ENCODE measurements around the gene UBE2I.

- no peak for TF ChIP-seq CTCF (IDR thresholded peaks at IDR 0.05; ENCODE audit: low read depth, low read length)
- TF ChIP-seq EZH2phosphoT487 (IDR thresholded peaks at IDR 0.05; ENCODE audit: low read depth) = no peak
These were observed 46.8 kb downstream of the UBE2I start for GRCh38 chr16:1356061-1356900.
